Ishikawa (cell line): Measurements from ENCODE around the gene NUP210.

Source experiments
- CEBPB ChIP-seq: IDR thresholded peaks from 2 replicates; pipeline ENCODE4 v1.6.1; 2012
- CREB1 ChIP-seq: IDR thresholded peaks from 2 replicates; pipeline ENCODE4 v1.6.1; 2012; ENCODE audit warnings: low read depth
- EGR1 ChIP-seq: IDR thresholded peaks from 2 replicates; pipeline ENCODE4 v1.6.1; 2012
- EP300 ChIP-seq: IDR thresholded peaks from 2 replicates; pipeline ENCODE4 v1.6.1; 2012; ENCODE audit warnings: borderline replicate concordance
- FOXM1 ChIP-seq: IDR thresholded peaks from 2 replicates; pipeline ENCODE4 v1.6.1; 2012; ENCODE audit warnings: low read depth, borderline replicate concordance
- NFIC ChIP-seq: IDR thresholded peaks from 2 replicates; pipeline ENCODE4 v1.6.1; 2012
- RAD21 ChIP-seq: IDR thresholded peaks from 2 replicates; pipeline ENCODE4 v1.6.1; 2012; ENCODE audit warnings: low read depth
- TAF1 ChIP-seq: IDR thresholded peaks from 2 replicates; pipeline ENCODE4 v1.6.1; 2012; ENCODE audit warnings: low read depth, mild to moderate bottlenecking
- TCF12 ChIP-seq: IDR thresholded peaks from 2 replicates; pipeline ENCODE4 v1.6.1; 2012; ENCODE audit warnings: low read depth
- TEAD4 ChIP-seq: IDR thresholded peaks from 2 replicates; pipeline ENCODE4 v1.6.1; 2012
- YY1 ChIP-seq: IDR thresholded peaks from 2 replicates; pipeline ENCODE4 v1.6.1; 2012; ENCODE audit warnings: low read depth
- ZBTB7A ChIP-seq: IDR thresholded peaks from 2 replicates; pipeline ENCODE4 v1.6.1; 2012; ENCODE audit warnings: low read depth
- TF ChIP-seq, protein P1 (sequence below): IDR thresholded peaks from 2 replicates; pipeline ENCODE4 v1.6.1; 2012
- TF ChIP-seq, protein P2 (sequence below): IDR thresholded peaks from 2 replicates; pipeline ENCODE4 v1.6.1; 2012; ENCODE audit warnings: low read depth, mild to moderate bottlenecking
- TF ChIP-seq, protein P3 (sequence below): IDR thresholded peaks from 2 replicates; pipeline ENCODE4 v1.6.1; 2012

NUP210 gene

GRCh38 chr3:13379201-13379830 lies 40.8 kb downstream of the NUP210 start:
- no peak for TF ChIP-seq TAF1
- no peak for TF ChIP-seq FOXM1
- no peak for TF ChIP-seq NFIC
- no peak for TF ChIP-seq RAD21
- no peak for TF ChIP-seq TEAD4
- TF ChIP-seq EGR1, result no peak
- TF ChIP-seq, protein P1, sequence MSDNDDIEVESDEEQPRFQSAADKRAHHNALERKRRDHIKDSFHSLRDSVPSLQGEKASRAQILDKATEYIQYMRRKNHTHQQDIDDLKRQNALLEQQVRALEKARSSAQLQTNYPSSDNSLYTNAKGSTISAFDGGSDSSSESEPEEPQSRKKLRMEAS, result no peak
- no peak for TF ChIP-seq ZBTB7A

DNA sequence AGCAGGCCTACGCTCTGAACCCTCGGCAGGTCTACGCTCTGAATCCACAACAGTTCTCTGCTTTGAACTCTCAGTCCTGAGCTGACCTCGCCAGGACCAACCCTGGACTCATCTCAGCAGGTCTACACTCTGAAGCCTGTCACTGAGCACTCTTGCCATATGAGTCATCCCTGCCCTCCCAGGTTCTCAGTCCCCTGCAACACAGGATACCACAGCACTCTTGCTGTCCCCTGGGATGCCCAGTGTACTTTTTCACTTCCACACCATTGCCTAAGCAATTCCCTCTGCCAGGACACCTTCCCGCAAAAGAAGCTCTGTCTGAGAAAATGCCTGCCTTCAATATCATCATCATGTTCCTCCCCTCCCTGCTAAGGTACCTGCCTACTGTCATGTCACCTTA lies 42.0 kb downstream of the NUP210 start:
- TF ChIP-seq EGR1, result no peak
- TF ChIP-seq TEAD4, result no peak
- TF ChIP-seq CREB1, result no peak
- no peak for TF ChIP-seq TAF1
- TF ChIP-seq, protein P1, result no peak
- no peak for TF ChIP-seq RAD21
- no peak for TF ChIP-seq ZBTB7A
- TF ChIP-seq NFIC, result no peak
- no peak for TF ChIP-seq EP300

DNA sequence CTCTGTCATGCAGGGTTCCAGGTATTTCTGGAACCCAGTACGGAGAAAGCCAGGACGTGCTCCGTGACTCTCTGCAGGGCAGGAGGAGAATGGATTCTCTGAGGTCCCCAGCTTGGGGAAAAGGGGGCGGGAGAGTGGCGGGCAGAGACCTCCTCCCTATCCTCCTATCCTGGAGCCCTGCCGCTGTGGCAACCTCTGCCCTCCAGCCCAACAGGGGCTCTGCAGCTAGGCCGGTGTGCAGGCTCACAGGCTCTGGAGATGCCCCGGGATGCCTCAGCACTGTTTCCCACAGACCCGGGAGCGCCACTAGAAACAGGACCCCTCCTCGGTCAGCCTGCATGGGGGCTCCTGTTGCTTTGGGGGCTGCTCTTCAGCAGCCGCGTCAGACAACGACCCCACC lies 43.1 kb downstream of the NUP210 start:
- TF ChIP-seq EP300 (no peak), TEAD4 (no peak), ZBTB7A (no peak), CREB1 (no peak), TAF1 (no peak), FOXM1 (no peak), YY1 (no peak), RAD21 (no peak), NFIC (no peak), EGR1 (no peak), CEBPB (no peak), TCF12 (no peak)
- TF ChIP-seq, protein P2, sequence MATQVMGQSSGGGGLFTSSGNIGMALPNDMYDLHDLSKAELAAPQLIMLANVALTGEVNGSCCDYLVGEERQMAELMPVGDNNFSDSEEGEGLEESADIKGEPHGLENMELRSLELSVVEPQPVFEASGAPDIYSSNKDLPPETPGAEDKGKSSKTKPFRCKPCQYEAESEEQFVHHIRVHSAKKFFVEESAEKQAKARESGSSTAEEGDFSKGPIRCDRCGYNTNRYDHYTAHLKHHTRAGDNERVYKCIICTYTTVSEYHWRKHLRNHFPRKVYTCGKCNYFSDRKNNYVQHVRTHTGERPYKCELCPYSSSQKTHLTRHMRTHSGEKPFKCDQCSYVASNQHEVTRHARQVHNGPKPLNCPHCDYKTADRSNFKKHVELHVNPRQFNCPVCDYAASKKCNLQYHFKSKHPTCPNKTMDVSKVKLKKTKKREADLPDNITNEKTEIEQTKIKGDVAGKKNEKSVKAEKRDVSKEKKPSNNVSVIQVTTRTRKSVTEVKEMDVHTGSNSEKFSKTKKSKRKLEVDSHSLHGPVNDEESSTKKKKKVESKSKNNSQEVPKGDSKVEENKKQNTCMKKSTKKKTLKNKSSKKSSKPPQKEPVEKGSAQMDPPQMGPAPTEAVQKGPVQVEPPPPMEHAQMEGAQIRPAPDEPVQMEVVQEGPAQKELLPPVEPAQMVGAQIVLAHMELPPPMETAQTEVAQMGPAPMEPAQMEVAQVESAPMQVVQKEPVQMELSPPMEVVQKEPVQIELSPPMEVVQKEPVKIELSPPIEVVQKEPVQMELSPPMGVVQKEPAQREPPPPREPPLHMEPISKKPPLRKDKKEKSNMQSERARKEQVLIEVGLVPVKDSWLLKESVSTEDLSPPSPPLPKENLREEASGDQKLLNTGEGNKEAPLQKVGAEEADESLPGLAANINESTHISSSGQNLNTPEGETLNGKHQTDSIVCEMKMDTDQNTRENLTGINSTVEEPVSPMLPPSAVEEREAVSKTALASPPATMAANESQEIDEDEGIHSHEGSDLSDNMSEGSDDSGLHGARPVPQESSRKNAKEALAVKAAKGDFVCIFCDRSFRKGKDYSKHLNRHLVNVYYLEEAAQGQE, result no peak
- TF ChIP-seq, protein P3, sequence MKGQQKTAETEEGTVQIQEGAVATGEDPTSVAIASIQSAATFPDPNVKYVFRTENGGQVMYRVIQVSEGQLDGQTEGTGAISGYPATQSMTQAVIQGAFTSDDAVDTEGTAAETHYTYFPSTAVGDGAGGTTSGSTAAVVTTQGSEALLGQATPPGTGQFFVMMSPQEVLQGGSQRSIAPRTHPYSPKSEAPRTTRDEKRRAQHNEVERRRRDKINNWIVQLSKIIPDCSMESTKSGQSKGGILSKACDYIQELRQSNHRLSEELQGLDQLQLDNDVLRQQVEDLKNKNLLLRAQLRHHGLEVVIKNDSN, result no peak
- TF ChIP-seq, protein P1, result no peak

GRCh38 chr3:13376091-13376490 lies 44.0 kb downstream of the NUP210 start:
- TF ChIP-seq RAD21 (no peak), YY1 (no peak)
- TF ChIP-seq, protein P2, result no peak

DNA sequence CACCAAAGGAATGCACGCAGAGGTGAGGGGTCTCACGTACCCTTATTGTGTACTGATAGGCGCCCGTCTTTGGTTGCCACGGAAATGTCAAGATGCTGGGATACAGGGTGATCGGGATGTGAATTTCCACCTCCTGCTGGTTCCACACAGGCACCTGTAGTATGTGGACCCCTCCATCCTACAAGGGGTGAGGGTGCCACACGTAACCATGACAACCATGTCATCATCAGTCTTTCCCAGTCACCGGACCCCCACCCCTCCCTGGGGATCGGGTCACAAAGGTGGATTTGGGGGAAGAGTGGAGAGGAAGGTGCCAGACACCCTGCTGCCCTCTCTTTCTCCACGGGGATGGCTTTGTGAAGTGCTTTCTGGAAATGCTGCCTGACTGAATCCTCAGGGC lies 44.7 kb downstream of the NUP210 start:
- TF ChIP-seq NFIC (no peak), CEBPB (no peak), TAF1 (no peak), ZBTB7A (no peak), YY1 (no peak)

DNA sequence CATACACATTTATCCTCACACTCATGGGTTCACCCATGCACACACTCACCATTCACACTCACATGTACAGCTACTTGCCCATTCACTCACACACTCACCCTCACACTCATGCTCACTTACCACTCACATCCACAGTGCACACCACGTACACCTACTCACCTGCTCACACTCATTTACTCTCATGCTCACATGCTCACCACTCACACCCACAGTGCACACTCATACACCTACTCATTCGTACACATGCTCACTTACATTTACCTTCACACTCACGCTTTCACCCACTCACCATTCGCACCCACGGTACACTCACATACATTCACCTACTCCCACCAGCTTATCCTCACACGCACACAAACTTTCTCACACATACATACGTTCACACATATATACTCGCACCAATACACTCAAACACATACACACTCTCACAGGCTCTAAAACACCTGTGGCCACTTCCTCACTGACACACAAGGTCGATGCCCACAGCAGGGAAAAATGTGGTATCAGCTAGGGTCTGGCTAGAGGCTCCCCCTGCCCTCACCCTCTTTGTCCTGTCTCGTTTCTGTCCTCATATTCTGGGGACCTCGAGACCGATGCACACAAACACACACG lies 46.0 kb downstream of the NUP210 start:
- no peak for TF ChIP-seq YY1
- no peak for TF ChIP-seq FOXM1
- no peak for TF ChIP-seq TCF12
- TF ChIP-seq CREB1, result no peak
- no peak for TF ChIP-seq ZBTB7A
- TF ChIP-seq TAF1, result no peak
- TF ChIP-seq, protein P1, result no peak
- no peak for TF ChIP-seq EGR1
- no peak for TF ChIP-seq RAD21
- TF ChIP-seq CEBPB, result no peak
- no peak for TF ChIP-seq NFIC
- TF ChIP-seq, protein P2, result no peak
- no peak for TF ChIP-seq TEAD4
- no peak for TF ChIP-seq EP300
- TF ChIP-seq, protein P3, result no peak
